HFFc6 (cell line): ENCODE data around the gene DGKQ. TPM values are rescaled to one million over a fixed set of nuclear protein-coding genes. Genes with fewer than 3 reads are reported as not detected.

ENCODE experiments used
- DNase-seq: peaks from one replicate; pipeline ENCODE4 v3.0.0-alpha.2; 2018
- H3K27ac Mint-ChIP-seq: 2 replicates; pipeline ENCODE4 v1.8.0; 2020; ENCODE audit warnings: mild to moderate bottlenecking, mixed read lengths
- H3K27me3 Mint-ChIP-seq: 2 replicates; pipeline ENCODE4 v1.8.0; 2021; ENCODE audit warnings: mild to moderate bottlenecking, moderate library complexity, mixed read lengths; ENCODE audit not compliant: insufficient read depth
- H3K36me3 Mint-ChIP-seq: 2 replicates; pipeline ENCODE4 v1.8.0; 2021; ENCODE audit warnings: low read depth, mixed read lengths
- H3K4me1 Mint-ChIP-seq: 2 replicates; pipeline ENCODE4 v1.8.0; 2020; ENCODE audit warnings: low read depth, mixed read lengths
- H3K4me3 Mint-ChIP-seq: 2 replicates; pipeline ENCODE4 v1.8.0; 2020; ENCODE audit warnings: mild to moderate bottlenecking, moderate library complexity, mixed read lengths
- H3K9me3 Mint-ChIP-seq: 2 replicates; pipeline ENCODE4 v1.8.0; 2020; ENCODE audit warnings: mild to moderate bottlenecking, mixed read lengths
- CTCF ChIP-seq: fragments of 200-600 bp; sonication (generic); IDR thresholded peaks from 2 replicates; pipeline ENCODE4 v1.5.0; 2021; ENCODE audit warnings: antibody characterized with exemption, mild to moderate bottlenecking
- total RNA-seq, 6 experiments: library from RNA; stranded (reverse); fragmentation: NEBNext Ultra II Directional; extraction: Animal tissue kit (Norgen Biotek cat#: 25700); gene quantifications; 2 replicates in 1 of 6; 3 replicates in 5 of 6; pipeline ENCODE4 v1.2.3, GENCODE V29; 2021

Gene DGKQ
- total RNA-seq, 6 experiments from 2014 or later: 11.3 to 14.9 (median 13.1) TPM

- Mint-ChIP-seq H3K27ac (no peak overlapping the region), H3K9me3 (no peaks in the 10 kb centered on the region), H3K27me3 (peaks cover 6% of the 10 kb centered on the region), H3K4me1 (no peaks in the 10 kb centered on the region), H3K4me3 (no peak overlapping the region), H3K36me3 (0 out of 2 replicates have a peak, but pooled peaks cover 3% of the 10 kb centered on the region)
- no peak for DNase-seq
- no peak for TF ChIP-seq CTCF
Measured at GRCh38 chr4:960636-961350, 12.6 kb downstream of the DGKQ start.

DNA sequence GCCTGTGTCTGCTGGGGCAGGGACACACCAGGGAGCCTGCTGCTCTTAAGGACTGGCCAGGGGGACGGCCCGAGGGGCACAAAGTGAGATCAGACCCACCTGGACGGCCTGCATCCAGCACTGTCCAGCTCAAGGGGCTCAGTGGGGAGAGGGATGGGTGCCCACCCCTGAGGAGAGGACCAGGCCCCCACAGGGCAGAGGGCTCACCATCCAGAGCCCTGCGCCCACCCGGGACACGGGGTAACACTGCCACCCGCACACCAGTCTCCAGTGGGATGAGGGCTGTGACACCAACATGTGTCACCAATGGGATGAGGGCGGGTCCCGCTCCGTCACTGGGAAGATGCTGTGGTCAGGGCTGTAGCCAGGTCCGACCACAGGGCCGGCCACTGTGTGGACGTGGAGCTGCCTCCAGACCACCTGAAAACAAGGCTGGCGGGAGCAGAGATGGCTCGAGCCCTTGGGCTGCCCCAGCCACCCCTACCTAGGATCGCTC, 13.2 kb downstream of the DGKQ start:
- Mint-ChIP-seq H3K36me3 (0 out of 2 replicates have a peak, but pooled peaks cover 3% of the 10 kb centered on the region), H3K4me3 (no peak overlapping the region), H3K9me3 (no peaks in the 10 kb centered on the region), H3K4me1 (no peaks in the 10 kb centered on the region), H3K27ac (no peak overlapping the region), H3K27me3 (peaks cover 6% of the 10 kb centered on the region)
- DNase-seq: no peak
- no peak for TF ChIP-seq CTCF

- no peak overlapping the region for H3K4me3 Mint-ChIP-seq
- peaks cover 7% of the 10 kb centered on the region; the same call in 1 of the 2 replicates for H3K36me3 Mint-ChIP-seq
- H3K27ac Mint-ChIP-seq: no peak overlapping the region
- DNase-seq: no peak
- H3K27me3 Mint-ChIP-seq: peaks cover 6% of the 10 kb centered on the region
- no peaks in the 10 kb centered on the region for H3K4me1 Mint-ChIP-seq
- TF ChIP-seq CTCF: no peak
- H3K9me3 Mint-ChIP-seq: no peaks in the 10 kb centered on the region
Measured at GRCh38 chr4:959338-960139, 13.8 kb downstream of the DGKQ start.

DNA sequence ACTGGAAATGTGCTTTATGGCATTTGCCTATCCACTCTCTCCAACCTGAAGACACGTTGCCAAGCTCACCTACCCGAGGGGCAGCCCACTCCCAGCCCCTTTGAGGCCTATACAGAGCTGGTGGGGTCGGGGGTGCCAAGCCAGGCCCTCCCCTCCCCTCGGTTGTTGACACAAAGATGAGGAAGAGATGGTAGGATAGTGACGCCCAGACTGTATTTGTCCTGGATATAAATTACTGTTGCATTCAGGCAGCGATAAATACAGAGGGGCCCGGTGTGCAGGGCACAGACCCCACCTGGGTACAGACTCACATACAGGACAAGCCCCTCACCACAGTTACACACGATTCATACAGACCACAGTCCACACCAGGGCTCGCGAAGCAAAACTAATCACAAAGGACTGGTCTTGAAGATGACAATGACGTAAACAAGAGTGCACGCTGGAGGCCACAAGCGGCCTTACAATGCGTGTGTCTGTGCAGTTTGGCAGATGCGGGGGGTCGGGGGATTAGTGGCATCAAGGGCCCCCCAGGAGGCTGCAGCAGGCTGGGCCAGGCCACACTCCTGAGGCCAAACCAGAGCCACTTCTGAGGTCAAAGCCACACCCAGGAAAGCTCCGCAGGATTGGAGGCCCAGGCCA, 14.6 kb downstream of the DGKQ start:
- no peak for DNase-seq
- H3K4me1 Mint-ChIP-seq: no peaks in the 10 kb centered on the region
- H3K4me3 Mint-ChIP-seq: no peak overlapping the region
- no peak overlapping the region for H3K27ac Mint-ChIP-seq
- TF ChIP-seq CTCF: no peak
- H3K27me3 Mint-ChIP-seq: peaks cover 6% of the 10 kb centered on the region
- H3K36me3 Mint-ChIP-seq: peaks cover 8% of the 10 kb centered on the region; the same call in 1 of the 2 replicates
- H3K9me3 Mint-ChIP-seq: no peaks in the 10 kb centered on the region

GRCh38 chr4:958314-958665, 15.1 kb downstream of the DGKQ start:
- no peak for DNase-seq
- Mint-ChIP-seq H3K36me3 (peaks cover 8% of the 10 kb centered on the region; the same call in 1 of the 2 replicates), H3K27ac (no peak overlapping the region), H3K9me3 (no peaks in the 10 kb centered on the region), H3K4me1 (no peaks in the 10 kb centered on the region), H3K4me3 (no peak overlapping the region), H3K27me3 (peaks cover 6% of the 10 kb centered on the region)
- TF ChIP-seq CTCF: no peak
